ENCODE data around the gene ZNF488.

Gene ZNF488

DNA sequence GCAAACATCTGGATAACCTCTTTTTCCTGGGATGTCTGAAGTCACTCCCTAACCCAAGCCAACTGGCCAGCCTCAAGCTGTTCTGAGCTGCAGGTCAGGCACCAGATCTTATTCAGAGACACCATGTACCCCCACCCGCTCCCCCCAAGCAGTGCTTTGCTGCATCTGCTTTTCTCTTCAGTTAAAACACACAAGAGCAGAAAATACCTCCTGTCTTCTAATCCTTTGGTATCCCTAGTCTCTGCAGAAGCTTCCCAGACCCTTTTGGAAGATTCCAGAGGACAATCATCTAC, 3.0 kb downstream of the ZNF488 start:
- no peak for DNase-seq

DNA sequence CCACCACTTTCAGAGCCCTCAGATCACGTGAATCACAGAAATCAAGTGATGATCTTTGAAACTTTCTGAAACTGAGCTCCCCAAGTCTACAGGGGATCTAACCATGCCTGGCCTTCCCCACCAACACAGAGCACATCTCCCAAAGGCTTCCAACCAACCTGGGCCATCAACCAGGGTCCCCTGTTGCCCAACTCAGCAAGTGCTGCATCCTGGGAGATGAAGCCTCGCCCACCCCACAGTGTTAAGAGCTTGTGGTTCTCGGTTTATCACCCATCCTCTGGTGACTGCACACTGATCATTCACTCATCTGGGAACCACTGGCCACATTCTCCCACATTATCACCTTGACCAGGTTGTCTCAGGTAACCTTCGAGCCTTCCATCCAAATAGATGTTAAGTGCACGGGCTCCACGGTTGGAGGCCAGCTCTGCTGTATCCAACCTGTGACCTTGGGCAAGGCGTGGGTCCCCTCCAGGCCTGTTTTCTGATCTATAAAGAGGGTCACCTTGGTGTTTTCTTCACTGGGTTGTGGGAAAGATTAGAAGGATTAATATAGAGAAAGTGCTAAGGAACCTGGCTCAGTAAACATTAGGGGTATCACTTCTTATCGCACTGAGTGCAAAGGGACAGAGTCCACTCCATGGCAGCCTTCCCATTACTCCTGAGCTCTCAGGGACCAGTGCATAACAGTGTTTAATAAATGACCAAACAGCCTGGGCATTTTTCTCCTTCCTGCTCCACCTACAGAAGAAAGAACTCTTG, 3.6 kb downstream of the ZNF488 start:
- no peak for DNase-seq

DNA sequence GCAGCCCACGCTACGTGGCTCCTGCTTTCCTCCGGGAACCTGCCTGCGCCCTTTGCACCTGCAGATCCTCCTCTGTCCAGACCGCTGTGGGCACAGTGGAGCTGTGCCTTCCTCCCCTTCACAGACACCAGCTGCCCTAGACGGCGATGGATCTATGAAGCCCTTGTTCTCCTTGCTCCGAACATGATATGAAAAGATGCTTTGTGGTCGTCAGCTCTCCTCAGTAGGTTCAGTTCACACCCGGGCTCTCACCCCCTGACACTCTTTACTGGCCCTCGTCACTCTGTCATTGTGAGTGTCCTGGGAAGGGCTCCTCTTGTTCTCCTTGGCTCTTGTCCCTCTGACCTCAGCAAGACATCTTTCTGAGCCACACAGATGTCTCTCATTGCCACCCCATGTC, 4.2 kb downstream of the ZNF488 start:
- DNase-seq = no peak

DNA sequence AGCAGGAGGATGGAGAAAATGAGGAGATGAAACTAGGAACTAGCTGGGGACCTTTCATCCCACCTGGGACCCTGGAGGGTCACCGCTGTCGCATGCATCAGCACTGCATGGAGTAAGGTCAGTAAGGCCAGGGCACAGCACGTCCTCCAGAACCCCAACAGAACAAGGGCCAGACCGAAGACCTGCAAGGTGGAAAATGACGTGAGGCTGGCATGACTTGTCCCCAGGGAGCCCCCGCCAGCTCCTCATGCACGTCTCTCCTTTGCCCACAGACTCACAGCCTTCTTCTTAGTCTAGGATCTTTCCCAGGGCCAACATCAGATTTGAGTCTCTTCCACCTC, 4.7 kb downstream of the ZNF488 start:
- no peak for DNase-seq

DNA sequence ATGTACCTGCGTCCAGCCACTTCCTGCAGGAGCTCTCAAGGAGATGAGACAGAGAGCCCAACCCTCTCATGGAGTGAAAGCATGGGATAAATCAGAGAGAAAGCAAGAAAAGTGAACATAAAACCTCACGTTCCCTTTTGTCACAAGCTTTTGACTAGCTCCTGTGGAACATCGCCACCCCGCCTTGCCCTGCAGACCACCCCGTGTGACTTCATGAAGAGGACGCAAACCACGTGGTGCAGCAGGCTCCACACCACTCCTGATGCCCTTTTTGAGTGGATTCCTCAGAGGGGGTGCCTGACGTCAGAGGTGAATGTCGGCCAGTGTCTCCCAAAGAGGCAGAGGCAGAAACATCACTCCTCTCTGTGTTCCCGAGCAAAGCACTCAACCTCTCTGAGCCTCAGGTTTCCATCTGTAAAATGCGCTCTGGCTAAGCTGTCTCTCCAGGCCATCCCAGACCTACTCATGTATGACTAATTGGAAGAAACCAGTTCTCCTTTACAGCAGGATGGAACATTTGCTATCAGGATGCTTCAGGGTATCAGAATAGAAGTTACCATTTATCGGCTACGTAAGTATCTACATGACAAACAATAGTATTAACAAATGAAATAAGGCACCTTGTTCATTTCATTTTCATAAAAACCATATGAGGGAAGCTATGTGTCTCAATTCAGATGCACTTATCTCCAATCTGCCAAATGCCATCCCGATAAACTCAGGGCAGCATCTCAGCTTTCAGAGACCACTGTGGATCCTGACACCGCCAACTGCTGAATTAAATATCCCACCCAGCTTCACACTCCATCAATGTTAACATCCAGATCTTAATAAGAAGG, 5.3 kb downstream of the ZNF488 start:
- DNase-seq = no peak

DNA sequence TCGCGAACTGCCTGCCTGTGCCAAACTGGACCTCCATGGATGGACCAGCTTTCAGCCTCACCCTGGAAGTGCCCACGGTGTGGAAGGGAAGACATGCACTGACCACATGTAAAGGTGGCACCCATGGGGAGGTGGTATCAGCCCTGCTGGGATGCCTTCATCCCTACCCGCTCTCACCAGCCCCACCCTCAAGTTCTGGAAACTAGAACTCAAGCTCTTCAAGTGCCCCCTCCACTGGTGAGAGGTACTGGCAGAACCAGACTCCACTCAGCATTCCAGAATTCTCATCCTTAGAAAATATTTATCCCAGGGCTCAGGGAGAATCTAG, 5.9 kb downstream of the ZNF488 start:
- DNase-seq = no peak

DNA sequence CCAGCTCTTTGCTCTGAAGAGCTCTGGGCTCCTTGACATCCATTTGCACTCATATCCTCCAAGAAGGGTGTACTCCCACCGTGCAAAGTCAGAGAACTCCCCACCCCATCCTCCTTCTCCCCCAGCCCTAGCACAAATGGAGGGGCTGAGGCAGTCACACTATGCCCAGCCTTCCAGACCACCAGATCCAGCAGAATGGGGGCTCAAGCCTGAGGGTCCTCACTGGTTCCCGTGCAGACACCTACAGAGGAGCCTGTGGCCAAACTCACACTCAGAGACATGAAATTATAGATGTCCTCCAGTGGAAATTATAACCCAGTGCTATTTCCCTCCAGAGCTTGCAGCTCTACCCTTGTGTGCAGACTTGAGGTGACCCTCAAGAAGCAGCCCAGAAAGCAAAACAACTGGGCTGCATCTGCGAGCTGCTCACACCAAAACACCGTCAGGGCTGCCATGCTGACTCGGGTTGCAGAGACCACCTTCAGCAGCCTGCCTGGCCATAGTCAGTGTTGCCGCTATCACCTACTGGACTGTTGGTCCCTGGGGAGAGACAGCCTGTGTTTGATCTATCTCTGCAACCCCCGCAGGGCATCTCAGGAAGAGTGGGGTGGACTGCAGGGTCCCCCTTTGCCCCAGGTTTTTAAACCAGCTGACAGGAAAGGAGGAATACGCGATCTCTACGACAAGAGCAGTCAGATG, 7.4 kb downstream of the ZNF488 start:
- no peak for DNase-seq

DNA sequence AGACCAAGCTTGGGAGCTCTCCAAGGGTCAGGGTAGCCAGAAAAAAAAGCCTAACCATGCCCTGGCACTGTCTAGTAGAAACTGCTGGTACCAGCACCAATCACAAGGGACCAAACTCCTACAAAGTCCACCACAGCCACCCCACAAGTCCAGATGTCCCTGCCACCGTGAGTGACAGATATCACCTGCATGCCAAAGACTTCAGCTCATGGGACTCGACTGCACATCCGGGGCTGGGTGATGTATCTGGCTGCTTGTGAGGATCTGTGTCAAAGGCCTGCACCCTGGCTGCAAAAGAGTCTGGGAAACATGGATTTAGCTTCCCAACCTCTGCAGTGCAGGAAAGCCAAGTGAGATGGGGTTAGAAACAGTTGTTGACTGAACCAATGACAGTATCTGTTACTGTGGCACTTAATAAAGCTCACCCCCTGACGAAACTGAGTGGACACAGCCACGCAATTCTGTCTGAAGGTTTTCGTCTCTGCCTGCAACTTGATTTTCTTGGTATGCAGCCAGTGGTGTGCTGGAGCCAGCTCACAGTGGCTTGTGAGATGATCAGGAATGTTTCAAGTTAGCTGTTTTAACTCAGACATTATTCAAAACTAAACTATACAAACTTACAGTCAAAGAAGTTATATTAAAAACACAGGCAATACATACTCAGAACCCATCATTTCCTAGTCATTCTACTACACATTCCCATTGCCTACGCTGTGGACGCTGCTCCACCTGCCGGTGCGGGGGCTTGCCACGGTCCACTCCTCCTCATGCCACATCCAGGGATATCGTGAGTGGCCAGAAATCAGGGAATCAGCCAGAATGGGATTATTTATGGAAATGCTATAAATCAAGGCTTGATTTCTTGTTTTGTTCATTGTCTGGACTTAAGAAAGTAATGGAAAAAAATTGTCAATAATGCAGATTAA, 9.2 kb downstream of the ZNF488 start:
- DNase-seq = no peak

DNA sequence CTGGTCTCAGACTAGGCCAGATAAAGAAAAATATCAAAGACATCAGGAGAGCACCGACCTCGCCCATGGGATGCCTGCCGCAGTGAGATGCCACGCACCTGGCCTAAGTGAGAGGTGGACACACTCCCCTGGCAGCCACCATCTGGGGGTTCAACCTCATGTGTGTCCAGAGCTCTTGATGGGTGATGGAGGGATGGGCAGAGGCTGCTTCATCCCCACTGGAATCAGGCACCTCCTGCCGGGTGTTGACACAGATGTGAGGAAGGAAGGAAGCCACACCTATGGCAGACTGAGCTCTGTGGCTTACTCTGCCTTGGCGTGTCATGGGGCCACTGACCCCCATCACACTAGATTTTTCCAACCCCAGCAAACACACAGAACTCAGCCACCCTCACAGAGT, 11.4 kb downstream of the ZNF488 start:
- DNase-seq = no peak

DNA sequence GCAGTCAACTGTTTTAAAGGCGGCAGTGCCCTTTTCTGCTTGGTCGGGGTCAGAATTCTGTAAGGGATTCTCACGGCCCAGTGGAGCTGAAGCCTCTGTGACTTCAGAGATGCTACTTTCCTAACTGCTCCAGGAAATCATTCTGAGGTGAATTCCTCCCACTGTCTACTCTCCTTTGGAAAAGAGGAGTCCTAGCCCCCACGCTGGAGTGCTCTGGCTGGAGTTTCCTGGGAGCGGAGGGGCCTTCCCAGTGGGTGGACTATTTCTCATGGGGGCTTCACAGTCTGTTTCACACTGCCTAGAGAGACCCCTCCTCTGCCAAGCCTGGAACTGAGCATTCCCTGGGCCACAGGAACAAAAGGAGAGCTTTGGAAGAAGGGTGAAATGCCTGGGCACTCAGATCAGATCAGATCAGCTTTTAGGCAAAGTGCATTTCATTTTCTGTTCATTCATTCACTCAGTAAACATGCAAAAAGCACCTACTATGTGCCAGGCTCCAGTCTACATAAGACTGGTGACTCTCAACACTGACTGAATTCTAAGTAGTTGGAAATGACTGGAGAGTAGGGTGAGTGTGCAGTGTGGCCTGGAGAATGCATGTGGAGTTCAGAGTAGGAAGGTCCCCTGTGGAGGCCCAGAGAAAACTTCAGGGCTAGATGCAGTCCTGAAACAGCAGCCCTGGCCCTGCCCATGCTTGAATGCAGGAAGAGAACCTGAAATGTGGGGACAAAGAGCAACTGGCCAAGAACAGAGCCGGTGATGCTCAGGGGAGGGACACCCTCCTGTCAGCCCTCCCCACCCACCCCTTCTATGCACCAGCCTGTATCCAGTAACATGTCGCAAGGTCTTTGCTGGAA, 12.2 kb downstream of the ZNF488 start:
- DNase-seq = no peak

DNA sequence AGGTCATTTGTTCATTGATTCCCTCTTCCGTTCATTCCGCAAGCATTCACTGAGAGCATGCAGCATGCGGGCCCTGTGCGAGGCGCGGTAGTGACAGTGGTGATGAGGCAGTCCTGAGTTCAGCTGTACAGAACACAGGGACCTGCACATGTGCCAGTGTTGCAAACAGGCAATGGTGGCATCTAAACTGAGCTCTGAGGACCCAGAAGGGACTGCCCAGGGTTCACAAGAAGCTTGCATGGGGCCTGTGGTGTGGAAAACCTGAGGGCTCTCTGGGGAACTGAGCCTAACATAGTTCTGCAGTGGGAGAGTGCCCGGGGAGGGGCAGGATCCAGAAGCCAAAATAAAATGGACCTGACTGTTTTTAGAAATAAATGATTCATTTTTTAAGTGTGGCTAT, 13.2 kb downstream of the ZNF488 start:
- DNase-seq = no peak

DNA sequence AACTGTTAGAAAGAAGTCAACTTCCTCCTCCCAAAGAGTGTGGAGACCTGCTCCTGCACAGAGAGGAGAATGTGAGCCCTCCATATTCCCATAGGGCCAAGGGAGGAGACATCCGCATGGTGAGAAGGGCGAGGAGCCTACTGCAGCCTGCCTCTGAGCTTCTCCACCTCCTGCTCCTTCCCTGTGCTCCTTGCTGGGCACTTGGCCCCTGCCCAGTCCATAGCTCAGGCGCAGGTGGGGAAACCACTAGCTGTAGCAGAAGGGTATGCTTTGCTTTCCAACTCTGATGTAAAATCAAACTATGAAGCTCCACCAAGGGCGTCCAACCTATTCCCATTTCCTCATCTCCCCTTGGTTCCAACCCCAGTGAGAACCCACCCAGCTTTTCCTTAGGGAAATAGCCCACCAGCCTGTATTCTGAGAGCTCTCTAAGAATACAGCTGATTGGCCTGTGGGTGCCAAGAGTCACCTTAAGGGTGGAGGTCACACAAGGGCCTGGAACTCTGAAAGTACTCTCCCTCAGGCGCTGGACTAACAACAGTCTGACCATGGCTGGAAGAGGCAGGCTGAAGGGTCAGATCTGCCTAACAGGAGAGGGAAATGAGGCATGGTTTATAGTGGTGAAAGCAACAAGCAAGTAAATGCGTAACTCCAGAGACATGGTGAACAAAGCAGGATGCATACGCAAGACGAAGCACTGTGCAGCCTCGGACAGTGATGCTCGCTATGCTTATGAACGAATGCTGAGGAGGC, 13.9 kb downstream of the ZNF488 start:
- no peak for DNase-seq

DNA sequence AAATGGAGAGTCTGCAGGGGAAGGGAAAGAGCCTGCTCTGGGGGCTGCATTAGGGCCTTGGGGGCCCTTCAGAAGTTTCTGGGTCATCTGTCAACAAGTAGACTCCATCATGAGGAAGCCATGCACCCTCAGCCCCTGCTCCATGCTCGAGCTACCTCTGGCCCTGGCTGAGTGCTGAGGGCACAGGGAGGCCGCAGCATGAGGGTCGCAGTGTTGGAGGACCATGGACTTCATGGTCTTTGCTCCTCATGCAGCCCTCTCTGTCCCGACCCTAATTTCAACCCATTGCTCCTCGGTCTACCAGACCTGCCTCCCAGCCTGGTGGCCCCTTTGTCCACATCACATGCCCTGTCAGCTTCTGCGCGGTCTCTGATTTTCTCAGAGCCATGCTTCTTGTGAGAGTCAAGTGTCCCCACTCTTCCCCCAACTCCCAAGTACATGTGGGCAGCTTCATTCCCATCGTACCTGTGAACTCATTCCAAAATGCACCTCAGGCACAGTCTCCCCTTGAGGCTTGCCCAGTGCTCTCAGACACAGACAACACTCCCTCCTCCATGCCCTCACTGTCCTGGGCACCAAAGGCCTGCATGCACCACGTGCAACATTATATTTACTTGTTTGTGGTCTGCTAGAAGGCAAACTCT, 14.7 kb downstream of the ZNF488 start:
- no peak for DNase-seq

DNA sequence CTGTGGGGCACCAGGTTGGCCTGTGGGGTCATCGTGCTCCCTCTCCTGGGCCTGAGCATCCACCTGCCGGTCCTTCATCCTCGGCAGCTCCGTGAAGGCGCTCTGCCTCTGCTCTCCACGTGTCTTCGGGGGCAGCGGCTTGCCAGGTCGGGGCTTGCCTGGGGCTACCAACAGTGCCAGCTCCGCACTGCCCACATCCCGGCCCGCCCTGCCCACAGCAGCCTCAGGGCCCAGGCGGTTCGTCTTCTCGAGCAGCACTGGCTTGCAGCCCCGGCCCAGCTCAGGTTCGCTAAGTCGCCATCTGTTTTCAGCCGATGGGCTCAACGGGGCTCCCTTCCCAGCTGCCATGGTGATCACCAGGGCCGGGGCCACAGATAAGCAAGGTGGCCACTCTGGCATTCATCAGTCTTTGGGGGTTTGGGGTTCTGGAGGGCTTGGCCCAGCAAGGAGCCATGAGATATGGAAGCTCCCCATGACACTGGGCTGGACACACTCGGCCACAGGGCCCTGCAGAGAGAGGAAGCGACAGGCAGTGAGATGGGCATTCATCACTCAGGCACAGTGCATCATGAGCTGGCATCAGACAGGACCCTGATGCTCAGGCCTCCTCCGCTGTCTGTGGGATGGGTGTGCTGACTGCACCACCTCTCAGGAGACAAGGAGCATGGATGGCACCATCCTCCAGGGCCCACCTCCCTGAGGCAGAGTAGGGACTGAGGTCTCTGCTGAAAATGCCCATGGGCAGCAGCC, 15.5 kb downstream of the ZNF488 start:
- no peak for DNase-seq

DNA sequence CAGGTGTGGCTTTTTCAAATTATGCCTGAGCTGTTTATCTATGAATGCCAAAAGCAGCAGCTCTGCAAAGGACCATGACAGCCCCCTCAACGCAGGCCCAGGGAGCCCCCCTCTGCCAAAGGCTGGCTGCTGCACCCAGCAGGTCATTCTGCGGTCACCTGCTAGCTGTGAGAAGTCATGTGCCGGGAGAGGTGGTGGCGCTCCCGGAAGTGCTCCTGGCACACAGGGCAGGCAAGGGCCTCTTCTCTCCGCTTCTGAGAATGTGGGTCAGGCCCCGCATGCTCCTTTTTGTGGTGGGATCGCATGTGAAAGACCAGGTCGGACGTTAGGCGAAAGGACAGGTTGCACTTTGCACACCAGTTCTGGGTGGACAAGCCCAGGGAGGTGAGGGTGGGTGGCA, 16.4 kb downstream of the ZNF488 start:
- no peak for DNase-seq

DNA sequence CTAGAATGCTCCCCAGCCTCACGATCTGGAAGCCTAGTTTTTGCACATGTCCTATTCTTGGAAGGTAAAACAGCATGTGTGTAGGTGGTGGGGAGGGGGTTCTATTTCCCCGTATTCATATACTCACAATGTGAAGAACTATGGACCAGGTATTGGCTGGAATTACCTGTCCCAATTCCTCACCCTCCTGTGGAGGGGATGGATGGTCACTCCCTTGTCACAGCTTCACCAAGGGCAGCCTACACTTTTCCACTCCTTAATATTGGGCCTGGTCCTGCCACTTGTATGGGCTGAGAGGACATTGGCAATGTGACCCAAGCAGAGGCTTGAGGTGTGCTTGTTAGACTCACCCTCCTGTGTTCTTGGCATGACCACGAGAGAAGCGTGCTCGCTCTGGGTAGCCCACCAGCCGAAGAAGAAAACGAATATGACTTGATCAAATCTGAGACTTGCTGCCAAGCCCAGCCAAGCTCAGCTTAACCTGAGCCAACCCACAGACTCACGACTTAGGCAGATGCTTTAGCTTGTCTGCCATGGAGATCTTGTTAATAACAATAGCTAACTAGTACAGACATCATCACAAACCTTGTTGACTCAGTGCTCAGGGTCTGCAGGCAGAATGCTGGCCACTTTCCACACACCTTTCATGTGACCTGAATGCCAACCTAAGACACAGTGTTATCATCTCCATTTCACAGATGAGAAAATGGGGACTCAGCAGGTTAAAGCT, 17.2 kb downstream of the ZNF488 start:
- DNase-seq = no peak

DNA sequence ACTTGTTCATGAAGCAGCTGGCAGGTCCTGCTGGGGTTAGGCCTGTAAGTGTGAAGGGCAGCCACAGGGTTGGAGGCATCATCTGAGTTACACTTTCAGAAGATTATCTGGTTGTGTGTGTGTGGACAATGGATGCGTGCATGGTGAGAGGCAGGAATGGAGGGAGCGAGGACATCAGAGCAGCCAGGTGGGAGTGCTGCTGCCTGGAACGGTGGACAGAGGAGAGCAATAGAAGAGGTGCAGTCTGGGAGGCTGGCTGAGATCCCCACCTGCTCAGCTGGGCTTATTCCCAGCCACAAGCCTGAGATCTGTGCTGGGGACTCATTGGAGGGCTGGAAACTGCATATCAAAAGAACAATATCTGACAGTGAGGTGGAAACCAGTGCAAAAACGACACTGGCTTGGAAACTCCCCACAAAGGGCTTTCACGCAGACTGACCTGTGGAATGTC, 17.9 kb downstream of the ZNF488 start:
- no peak for DNase-seq

DNA sequence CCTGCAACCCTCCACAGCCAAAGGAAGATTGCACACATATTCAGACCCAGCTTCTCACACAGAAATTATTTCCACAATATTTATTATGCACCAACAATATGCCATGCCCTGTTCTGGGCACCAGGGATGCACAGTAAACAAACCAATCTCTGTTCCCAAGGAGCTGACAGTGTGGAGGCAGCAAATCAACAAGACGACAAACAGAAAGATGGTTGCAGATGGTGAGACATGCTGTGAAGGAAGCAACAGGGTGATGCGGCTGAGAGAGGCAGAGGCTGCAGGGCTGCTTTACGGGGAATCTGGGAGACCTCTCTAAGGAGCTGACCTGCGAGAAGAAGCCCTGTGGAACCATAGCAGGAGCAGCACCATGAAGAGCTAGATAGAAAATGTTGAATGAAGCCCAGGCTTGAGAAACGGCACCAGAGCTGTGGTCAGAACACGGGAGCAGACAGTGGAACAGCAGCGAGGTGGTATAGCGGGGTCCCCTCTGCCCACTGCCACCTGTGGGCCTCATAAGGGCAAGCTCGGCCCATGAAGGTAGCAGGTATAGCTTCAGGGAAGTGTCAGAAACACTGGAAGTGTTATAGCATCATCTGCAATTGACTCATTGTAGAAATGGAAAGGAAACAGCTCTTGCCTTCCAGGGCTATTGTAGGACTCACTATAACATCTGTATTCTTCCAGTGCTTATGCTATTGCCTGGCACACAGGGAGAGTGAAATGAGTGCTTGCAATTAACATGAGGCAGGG, 18.5 kb downstream of the ZNF488 start:
- DNase-seq = no peak

DNA sequence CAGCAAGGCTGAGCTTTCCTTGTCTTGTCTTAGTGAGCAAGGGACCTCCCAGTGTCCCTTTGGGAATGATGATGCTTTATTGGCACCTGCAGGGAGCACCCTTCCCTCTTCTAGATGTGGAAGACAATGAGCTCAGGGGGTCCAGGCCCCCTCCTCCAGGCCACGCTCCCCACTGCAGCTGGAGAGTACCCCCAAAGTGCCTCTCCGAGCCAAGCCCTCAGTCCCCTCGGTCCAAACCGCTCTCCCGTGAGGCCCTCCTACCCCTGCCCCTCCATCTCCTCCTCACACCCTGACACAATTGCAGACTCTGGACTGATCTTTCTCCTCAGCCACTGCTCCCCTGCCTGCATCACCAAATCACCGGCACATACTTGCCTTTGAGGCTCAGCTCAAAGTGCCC, 19.2 kb downstream of the ZNF488 start:
- no peak for DNase-seq
